IMR-90 (cell line): ENCODE results near the gene CDYL2.
A peak's percentile ranks its signal among the peaks of the same experiment; 100 is the strongest.

Source experiments
- BHLHE40 ChIP-seq: fragments of 150-350 bp; IDR thresholded peaks from 2 replicates; pipeline ENCODE4 v1.6.1; 2016; ENCODE audit warnings: mild to moderate bottlenecking, low read depth, low read length
- CEBPB ChIP-seq: IDR thresholded peaks from 2 replicates; pipeline ENCODE4 v1.6.1; 2012; ENCODE audit warnings: low read depth, low read length, improper control_type of control experiment
- CHD1 ChIP-seq: IDR thresholded peaks from 2 replicates; pipeline ENCODE4 v1.6.1; 2012; ENCODE audit warnings: low read depth, low read length, improper control_type of control experiment
- CTCF ChIP-seq: conservative IDR thresholded peaks from 2 replicates; pipeline ENCODE4 v1.5.1; 2012; ENCODE audit warnings: mild to moderate bottlenecking, low read depth, low read length, improper control_type of control experiment
- FOS ChIP-seq: fragments of 150-350 bp; IDR thresholded peaks from 2 replicates; pipeline ENCODE4 v1.6.1; 2016; ENCODE audit warnings: low read depth, low read length
- MAFK ChIP-seq: IDR thresholded peaks from 2 replicates; pipeline ENCODE4 v1.6.1; 2012; ENCODE audit warnings: low read depth, low read length, improper control_type of control experiment
- MAZ ChIP-seq: IDR thresholded peaks from 2 replicates; pipeline ENCODE4 v1.6.1; 2012; ENCODE audit warnings: low read depth, mild to moderate bottlenecking, low read length, improper control_type of control experiment, moderate library complexity, borderline replicate concordance
- MXI1 ChIP-seq: IDR thresholded peaks from 2 replicates; pipeline ENCODE4 v1.6.1; 2012; ENCODE audit warnings: low read depth, mild to moderate bottlenecking, low read length, moderate library complexity, borderline replicate concordance
- POLR2A ChIP-seq: IDR thresholded peaks from 2 replicates; pipeline ENCODE4 v1.6.1; 2012; ENCODE audit warnings: mild to moderate bottlenecking, low read depth, low read length
- RCOR1 ChIP-seq: IDR thresholded peaks from 2 replicates; pipeline ENCODE4 v1.6.1; 2012; ENCODE audit warnings: mild to moderate bottlenecking, low read length, improper control_type of control experiment; ENCODE audit not compliant: insufficient replicate concordance
- RFX5 ChIP-seq: IDR thresholded peaks from 2 replicates; pipeline ENCODE4 v1.8.0; 2012; ENCODE audit warnings: low read depth, mild to moderate bottlenecking, low read length, moderate library complexity
- SMC3 ChIP-seq: fragments of 150-350 bp; IDR thresholded peaks from 2 replicates; pipeline ENCODE4 v1.6.1; 2016; ENCODE audit warnings: low read depth, mild to moderate bottlenecking, antibody characterized with exemption, low read length, moderate library complexity
- USF2 ChIP-seq: fragments of 150-350 bp; IDR thresholded peaks from 2 replicates; pipeline ENCODE4 v1.6.1; 2017; ENCODE audit warnings: mild to moderate bottlenecking, antibody characterized with exemption, low read length, low read depth

- TF ChIP-seq POLR2A, result no peak
- no peak for TF ChIP-seq CTCF
- peak; percentile 20; the same call in 1 of the 2 replicates for TF ChIP-seq BHLHE40
- TF ChIP-seq FOS, result no peak
- TF ChIP-seq SMC3, result no peak
- TF ChIP-seq CEBPB, result no peak
- TF ChIP-seq RFX5, result no peak
- TF ChIP-seq MAFK, result no peak
- TF ChIP-seq RCOR1, result no peak
- TF ChIP-seq MAZ, result no peak
- no peak for TF ChIP-seq MXI1
- no peak for TF ChIP-seq USF2
- no peak for TF ChIP-seq CHD1
Observed at GRCh38 chr16:80751167-80751566, 53.2 kb downstream of the CDYL2 start.
